ENCODE data around the gene NHERF1. TPM values are rescaled to one million over a fixed set of nuclear protein-coding genes. Genes with fewer than 3 reads are reported as not detected.

Gene NHERF1
- total and polyA plus RNA-seq, 2 donors (not counting 1 experiment from before 2014, with no cell fraction given), result 56.2 to 81.8 TPM

GRCh38 chr17:74779948-74780400 lies 31.5 kb downstream of the NHERF1 start:
- Histone ChIP-seq H3K27me3 (replicated peaks in 1 of 4; ENCODE audit: control extremely low read depth in 1 of 4, control insufficient read depth in 3 of 4, insufficient read depth in 4 of 4, low read length in 3 of 4) (no peaks in the 10 kb centered on the region), H3K9me3 (ENCODE audit: control extremely low read depth in 1 of 3, control insufficient read depth in 2 of 3, insufficient read depth in 1 of 3, low read length in 2 of 3) (no peaks in the 10 kb centered on the region), H3K4me1 (ENCODE audit: control insufficient read depth in 2 of 2, insufficient read depth in 2 of 2, low read length in 2 of 2) (peaks cover 50 to 64% of the 10 kb centered on the region in 2 donors), H3K4me2 (replicated peaks; ENCODE audit: low read depth, low read length, poor library complexity, severe bottlenecking) (peak overlapping the region; percentile 56), H3K9ac (ENCODE audit: low read length) (no peak overlapping the region), H3K4me3 (ENCODE audit: control extremely low read depth in 1 of 5, extremely low read depth in 1 of 5, insufficient read depth in 1 of 5, low read depth in 2 of 5, low read length in 4 of 5) (no peak overlapping the region), H4K20me1 (ENCODE audit: control insufficient read depth, insufficient read depth, low read length, poor library complexity, severe bottlenecking) (peaks cover 48% of the 10 kb centered on the region), H3K36me3 (replicated peaks in 1 of 2; ENCODE audit: control extremely low read depth in 1 of 2, control insufficient read depth in 1 of 2, extremely low read depth in 1 of 2, insufficient read depth in 2 of 2, low read length in 1 of 2) (peaks cover 0 to 8% of the 10 kb centered on the region in 2 experiments), H2AFZ (ENCODE audit: insufficient read depth, low read depth, low read length, poor library complexity, severe bottlenecking) (no peak overlapping the region), H3K27ac (ENCODE audit: low read length in 2 of 2) (peak overlapping the region; percentile 61 to 81), H3K79me2 (ENCODE audit: control insufficient read depth, insufficient read depth, low read length) (peaks cover 31% of the 10 kb centered on the region)
- peak; percentile 92 for DNase-seq
- 49% methylated on average over 10 of the region's 11 CpGs for WGBS (ENCODE audit: insufficient coverage)
- Mint-ChIP-seq H3K9me3 (ENCODE audit: insufficient read depth) (no peaks in the 10 kb centered on the region), H3K4me3 (peak overlapping the region; percentile 73), H3K27me3 (no peaks in the 10 kb centered on the region), H3K27ac (peak overlapping the region; percentile 93), H3K4me1 (peaks cover 73% of the 10 kb centered on the region)
- TF ChIP-seq CTCF (IDR thresholded peaks at IDR 0.05), result no peak
- no peak for TF ChIP-seq EZH2 (IDR thresholded peaks at IDR 0.05; ENCODE audit: borderline replicate concordance, insufficient read depth, low read depth, low read length, poor library complexity, severe bottlenecking)
- peak; percentile 68 for ATAC-seq (ENCODE audit: low read depth)
- intact Hi-C loops (cut with micrococcal nuclease), result loop anchor here (5.0 kb wide), 1 partner anchor 43 kb away; the partner anchor contains the start of gene RAB37
- CTCF ChIA-PET, result interaction anchor here (0.6 to 7.1 kb wide), 14 partner anchors 9 to 213 kb away, joined by 3 to 41 read pairs (median 9); partner anchors contain the start of genes CD300H and RAB37
- POLR2A ChIA-PET, result interaction anchor here (0.5 to 1.3 kb wide), 3 partner anchors 33 to 123 kb away, joined by 3 to 6 read pairs (median 3); no protein-coding TSS in a partner anchor
